Endometrial microvascular endothelial cells (primary cell): ENCODE measurements around the gene APP. TPM values are rescaled to one million over a fixed set of nuclear protein-coding genes. Genes with fewer than 3 reads are reported as not detected.

Source experiments
- in situ Hi-C: cut with HindIII; loops from 2 replicates; pipeline ENCODE4 v1.10.0; 2017; ENCODE audit warnings: low sequenced_read_pairs, low pct_unique_long_range_greater_than_20kb; ENCODE audit errors: inconsistent ontology term
- total RNA-seq: library from RNA; depleted of rRNA; stranded (reverse); fragments of >200 nt; gene quantifications from one replicate; pipeline ENCODE4 v1.2.3, GENCODE V29; 2015; ENCODE audit errors: inconsistent ontology term

APP gene
- total RNA-seq, 1 donor from 2014 or later, result 810 TPM

- in situ Hi-C loops, result no loop called here
Measured at GRCh38 chr21:25907573-25908275, 262.8 kb downstream of the APP start.

DNA sequence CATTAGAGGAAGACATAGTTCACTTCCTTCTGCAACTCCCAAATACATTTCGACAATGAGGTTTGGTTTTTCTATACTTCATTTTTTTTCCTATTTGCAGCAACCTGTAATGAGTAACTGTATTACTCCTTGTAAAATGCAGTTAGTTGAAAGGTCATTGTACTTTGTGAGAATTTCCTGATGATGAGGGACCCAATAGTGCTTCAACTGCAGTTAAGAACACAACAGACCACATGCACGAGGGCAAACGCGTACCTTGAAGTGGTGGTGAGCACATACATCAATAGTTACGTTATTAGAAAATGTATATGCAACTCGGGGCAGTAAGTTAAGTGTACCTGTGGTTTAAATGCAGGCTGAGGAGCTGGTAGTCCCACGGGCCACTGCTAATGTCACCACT lies 264.0 kb downstream of the APP start:
- in situ Hi-C loops, result no loop called here

- in situ Hi-C loops, result no loop called here
Measured at GRCh38 chr21:25905126-25905525, 265.4 kb downstream of the APP start.

- in situ Hi-C loops, result no loop called here
Measured at GRCh38 chr21:25904044-25904695, 266.4 kb downstream of the APP start.

- in situ Hi-C loops, result no loop called here
Measured at GRCh38 chr21:25903607-25904006, 267.0 kb downstream of the APP start.

DNA sequence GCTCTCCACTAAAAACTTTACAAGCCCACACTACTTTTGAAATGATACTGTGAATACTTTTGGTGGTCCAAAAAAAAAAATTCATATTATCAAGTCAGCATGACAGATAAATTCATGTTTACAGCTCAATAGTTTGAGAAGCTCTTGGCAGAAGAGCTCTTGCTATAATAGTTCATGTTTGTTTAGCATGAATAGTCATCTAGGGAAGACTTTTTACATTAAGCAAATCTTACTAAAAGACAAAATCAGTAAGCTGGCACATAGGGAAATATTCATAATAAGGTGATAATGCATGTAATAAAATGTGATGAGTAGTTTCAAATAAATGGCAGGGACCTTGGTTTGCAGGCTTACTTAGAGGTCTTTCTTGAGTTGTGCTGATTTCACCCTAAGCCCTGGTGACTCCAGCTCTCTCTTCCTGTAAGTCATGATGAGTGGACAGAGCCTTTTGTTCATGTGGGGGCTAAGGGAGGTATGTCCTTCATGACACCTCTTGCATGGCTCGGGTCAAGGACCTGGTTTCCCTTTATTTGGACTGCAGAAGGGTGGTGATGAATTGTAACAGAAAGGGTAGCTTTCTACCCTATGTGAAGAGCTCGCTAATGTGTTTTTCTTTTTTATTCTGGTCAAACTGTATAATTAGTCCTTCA lies 269.1 kb downstream of the APP start:
- in situ Hi-C loops, result no loop called here

GRCh38 chr21:25898671-25899070 lies 271.9 kb downstream of the APP start:
- in situ Hi-C loops, result loop anchor here (25.0 kb wide), 1 partner anchor 264 kb away; the partner anchor contains the start of gene APP

GRCh38 chr21:25897383-25897782 lies 273.2 kb downstream of the APP start:
- in situ Hi-C loops, result loop anchor here (25.0 kb wide), 1 partner anchor 265 kb away; the partner anchor contains the start of gene APP

DNA sequence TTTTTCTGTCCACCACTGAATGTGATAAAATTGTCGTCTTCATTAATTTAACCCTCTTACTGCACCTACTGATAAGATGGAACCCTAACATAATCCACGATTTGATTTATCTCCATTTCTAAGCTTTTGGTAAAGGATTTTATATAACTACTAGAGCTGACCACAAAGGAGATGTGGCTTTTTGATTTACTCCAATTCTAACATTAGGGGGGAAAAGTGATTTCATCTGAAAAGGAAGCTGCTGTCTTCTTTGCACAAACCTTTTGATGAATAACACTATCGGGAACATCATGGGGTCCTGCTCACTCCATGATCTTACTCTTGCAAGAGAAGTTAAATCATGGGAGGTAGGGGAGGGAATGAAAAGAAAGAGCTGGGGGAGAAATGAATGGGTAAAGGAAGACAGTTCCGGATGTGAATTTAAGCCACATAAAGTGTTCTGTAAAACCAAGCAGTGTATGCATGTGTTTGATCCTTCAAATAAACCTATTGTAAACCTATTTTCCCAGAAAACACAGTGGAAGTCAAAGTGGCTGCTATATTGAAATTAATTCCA lies 274.0 kb downstream of the APP start:
- in situ Hi-C loops, result loop anchor here (25.0 kb wide), 1 partner anchor 266 kb away; the partner anchor contains the start of gene APP

DNA sequence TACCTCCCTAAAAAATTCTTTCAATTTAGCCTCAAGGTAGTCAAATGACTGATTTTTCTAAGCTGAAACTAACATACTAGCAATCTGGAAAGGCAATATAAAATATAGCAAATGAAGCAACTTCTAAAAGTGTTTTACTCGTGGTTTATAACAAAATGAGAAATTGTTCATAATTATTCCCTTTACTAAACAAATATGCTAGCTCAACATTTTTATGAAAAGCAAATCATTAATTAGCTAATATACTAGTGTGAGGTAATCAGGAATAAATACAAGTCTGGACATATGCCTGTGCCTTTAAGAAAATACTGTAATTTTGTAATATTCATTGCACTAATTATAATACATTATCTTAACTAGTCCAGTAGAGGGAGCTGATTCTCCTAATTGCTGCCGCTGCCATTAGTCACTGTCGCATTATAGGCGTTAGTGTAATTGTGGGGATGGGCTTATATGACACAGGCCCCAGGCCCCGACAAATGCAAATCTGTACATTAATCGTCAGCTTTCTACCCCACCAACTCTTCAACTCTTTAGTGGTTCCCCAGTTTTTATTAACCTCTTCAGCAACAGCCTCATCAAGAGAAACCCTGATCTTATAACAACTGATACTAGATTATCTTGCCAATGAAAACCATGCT lies 274.9 kb downstream of the APP start:
- in situ Hi-C loops, result loop anchor here (25.0 kb wide), 1 partner anchor 267 kb away; the partner anchor contains the start of gene APP

GRCh38 chr21:25893191-25893590 lies 277.4 kb downstream of the APP start:
- in situ Hi-C loops, result loop anchor here (25.0 kb wide), 1 partner anchor 269 kb away; the partner anchor contains the start of gene APP

GRCh38 chr21:25891596-25891995 lies 279.0 kb downstream of the APP start:
- in situ Hi-C loops, result loop anchor here (25.0 kb wide), 1 partner anchor 271 kb away; the partner anchor contains the start of gene APP

DNA sequence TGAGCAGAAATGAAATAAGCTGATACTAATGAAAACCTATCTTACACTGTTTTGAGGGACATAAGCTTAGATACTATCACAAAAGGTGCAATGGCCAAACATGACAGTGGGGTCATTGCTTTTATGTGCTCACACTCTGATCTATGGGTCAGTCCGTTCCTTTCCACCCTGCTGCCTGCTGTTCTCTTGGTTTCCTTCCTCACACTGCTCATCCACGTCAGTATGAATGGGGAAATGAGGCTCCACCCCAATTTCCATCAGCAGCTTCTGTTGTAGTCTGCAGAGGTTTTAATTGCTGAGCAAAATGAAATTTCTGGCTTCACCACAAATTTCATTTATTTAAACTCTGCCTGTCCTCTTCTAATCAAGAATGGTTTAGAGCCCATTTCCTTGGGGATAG lies 280.6 kb downstream of the APP start:
- in situ Hi-C loops, result loop anchor here (25.0 kb wide), 1 partner anchor 272 kb away; the partner anchor contains the start of gene APP

DNA sequence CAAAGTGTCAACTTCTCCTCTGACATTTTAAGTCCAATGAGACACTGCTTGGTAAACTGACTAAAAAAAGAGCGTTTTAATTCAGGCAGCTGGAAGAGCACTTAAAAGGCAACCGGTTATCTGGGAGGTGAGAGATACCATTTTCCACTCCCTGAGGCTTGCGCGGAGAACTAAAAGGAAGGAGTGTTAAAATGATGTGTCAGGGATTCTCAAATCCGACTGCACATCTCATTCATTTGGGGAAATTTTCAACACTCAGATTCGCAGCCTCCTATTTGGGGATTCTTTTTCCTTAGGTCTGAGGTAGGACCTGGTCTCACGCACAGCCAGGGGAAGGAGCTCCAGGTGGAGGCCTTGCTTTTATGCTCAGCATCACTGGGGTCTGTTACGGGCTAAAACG lies 281.9 kb downstream of the APP start:
- in situ Hi-C loops, result loop anchor here (25.0 kb wide), 1 partner anchor 274 kb away; the partner anchor contains the start of gene APP

DNA sequence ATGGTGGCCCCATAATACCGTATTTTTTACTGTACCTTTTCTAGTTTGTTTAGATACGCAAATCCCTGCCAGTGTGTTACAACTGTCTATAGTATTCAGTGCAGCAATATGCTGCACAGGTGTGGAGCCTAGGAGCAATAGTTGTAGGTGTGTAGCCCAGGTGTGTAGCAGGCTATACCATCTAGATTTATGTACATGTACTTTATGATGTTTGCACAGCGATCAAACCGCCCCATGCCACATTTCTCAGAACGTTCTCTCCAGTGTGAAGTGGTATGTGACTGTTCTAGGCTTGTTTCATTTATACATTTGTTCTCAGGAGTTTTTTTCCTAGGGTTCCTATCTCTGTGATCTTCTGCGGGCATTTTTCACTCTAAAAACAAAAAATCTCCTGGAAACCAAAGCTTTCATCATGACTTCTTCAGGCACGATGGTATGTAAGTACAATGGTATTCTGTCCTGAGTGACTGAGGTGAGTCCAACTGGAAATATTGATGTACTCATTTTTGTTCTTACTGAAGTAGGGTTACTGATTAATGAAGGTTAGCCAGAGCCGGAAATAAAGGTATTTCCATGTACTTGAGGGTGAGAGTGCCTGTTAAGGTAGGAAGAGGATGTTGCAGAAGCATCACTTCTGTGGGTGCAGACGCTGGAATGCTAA lies 282.8 kb downstream of the APP start:
- in situ Hi-C loops, result loop anchor here (25.0 kb wide), 1 partner anchor 275 kb away; the partner anchor contains the start of gene APP

DNA sequence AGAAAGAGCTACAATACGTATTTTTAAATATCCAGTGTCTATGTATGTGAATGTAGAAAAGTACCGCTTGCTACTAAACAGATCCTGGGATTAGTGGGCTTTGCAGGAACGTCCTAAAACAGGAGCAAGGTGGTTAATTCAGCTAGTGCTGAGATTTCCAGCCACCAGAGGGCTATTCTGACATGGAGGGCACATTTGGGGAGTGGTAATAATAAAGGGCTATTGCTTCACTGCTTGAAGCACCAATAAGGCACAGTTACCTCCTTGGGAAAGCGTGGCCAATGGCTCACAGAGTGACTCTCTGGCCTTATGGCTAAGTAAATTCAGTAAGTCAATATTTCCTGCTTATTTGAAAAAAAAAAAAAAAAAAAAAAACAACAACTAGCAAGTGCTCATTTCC lies 283.4 kb downstream of the APP start:
- in situ Hi-C loops, result loop anchor here (25.0 kb wide), 1 partner anchor 275 kb away; the partner anchor contains the start of gene APP

GRCh38 chr21:25885880-25886279 lies 284.7 kb downstream of the APP start:
- in situ Hi-C loops, result loop anchor here (25.0 kb wide), 1 partner anchor 276 kb away; the partner anchor contains the start of gene APP

GRCh38 chr21:25885405-25885804 lies 285.2 kb downstream of the APP start:
- in situ Hi-C loops, result loop anchor here (25.0 kb wide), 1 partner anchor 277 kb away; the partner anchor contains the start of gene APP
